ENCODE measurements around the gene ZBTB40.

The ZBTB40 gene

DNA sequence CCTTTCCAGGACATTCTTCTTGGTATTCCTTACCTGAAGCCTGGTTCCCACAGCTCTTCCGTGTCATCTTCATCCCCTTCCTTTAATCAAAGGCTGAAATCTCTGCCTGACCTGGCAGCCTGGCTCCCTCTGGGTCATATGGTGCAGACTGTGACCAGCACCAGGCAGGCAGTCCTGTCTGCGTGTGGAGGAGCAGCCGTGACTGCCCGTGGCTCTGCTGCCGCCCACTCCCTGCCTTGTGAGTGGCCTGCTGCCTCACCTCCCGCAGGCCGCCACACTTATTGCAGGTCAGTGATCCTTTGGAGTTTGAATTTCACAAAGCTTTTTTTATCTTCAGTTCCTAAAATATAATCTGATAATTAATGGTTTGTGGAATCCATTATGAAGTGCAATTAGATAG is 75.5 kb downstream of the ZBTB40 start:
- no peak overlapping the region for H3K4me3 ChIP-seq
- no peak overlapping the region for H3K27ac ChIP-seq

DNA sequence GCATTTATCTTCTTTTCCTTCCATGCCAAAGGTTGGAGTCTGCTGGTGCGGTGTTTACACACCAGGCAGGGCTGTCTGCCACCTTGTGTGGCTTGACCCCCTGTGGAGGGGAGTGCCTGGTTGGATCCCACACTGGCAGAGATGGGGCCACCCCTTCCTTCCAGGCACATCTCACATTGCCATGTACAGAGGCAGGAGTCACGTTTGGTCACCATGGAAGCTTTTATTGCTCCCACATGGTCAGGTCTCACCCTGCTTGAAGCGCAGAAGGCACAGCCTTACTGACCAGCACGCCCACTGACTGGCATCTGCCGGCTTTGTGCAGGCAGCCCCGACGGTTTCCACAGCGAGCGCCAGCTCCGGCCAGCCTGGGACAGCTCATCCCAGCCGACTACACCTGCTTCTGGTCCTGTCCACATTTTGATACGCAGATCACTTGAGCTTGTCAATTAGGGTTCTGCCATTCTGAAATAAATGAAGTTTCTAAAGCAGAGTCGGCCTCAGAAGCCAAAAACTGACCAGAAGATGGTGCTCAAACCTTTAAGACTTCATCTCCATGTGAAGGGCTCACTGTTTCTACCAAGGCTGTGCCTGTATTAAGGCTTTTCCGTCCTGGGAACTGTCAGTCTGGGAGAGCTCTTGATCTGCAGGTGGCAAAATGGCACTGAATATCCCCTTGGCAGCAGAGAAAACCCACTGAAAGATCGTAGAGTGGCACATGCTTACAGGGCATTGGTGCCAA is 76.1 kb downstream of the ZBTB40 start:
- no peak overlapping the region for H3K27ac ChIP-seq

GRCh38 chr1:22528451-22528850 is 76.8 kb downstream of the ZBTB40 start:
- no peak overlapping the region for H3K4me3 ChIP-seq
- no peak overlapping the region for H3K27ac ChIP-seq

More for the DNA sequence above, 76.1 kb downstream of the ZBTB40 start:
- H3K4me3 ChIP-seq = no peak overlapping the region

GRCh38 chr1:22529901-22530621 is 78.4 kb downstream of the ZBTB40 start:
- H3K4me3 ChIP-seq = no peak overlapping the region
- peak overlapping the region in 3 of 21 experiments; percentile 12 to 38 (median 13) for H3K27ac ChIP-seq

DNA sequence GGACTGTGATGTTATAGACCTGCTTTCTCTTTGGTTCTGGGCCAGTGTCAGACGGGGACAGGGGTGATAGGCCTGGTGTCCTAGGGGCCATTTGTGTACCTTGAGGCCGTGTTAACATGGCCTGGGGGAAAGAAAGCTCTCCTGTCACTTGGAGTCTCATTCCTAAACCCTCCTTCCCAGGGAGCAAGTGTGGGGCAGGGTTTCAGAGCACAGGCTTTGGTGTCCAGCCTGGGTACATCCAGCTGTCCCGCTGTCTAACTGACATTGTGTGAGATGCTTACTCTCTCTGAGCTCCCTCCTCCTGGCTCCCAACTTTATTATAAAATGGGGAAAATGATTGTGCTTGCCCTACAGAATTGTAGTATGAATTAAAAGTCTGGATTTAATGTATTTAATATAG is 79.1 kb downstream of the ZBTB40 start:
- H3K27ac ChIP-seq = peak overlapping the region in 3 of 21 experiments; percentile 12 to 38 (median 13)
- H3K4me3 ChIP-seq = no peak overlapping the region

DNA sequence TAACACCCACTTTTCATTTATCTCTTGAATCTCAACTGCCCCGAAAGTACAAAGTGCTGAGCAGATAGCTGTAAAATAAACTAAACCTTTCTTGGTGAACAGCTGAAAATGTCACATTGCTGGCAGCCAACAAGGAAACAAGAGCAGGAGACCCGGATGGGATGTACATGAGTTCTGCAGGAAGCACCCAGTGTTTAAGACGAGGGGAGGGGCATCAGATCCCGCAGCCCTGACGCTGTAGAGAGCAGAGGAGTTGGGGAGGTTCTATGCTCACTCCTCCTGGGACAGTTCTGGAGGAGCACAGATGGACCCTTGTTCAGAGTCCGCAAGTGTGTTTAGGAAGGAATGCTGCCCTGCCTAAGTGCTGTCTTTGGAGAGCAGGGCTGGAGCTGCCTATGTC is 79.6 kb downstream of the ZBTB40 start:
- no peak overlapping the region for H3K27ac ChIP-seq
- H3K4me3 ChIP-seq = no peak overlapping the region

DNA sequence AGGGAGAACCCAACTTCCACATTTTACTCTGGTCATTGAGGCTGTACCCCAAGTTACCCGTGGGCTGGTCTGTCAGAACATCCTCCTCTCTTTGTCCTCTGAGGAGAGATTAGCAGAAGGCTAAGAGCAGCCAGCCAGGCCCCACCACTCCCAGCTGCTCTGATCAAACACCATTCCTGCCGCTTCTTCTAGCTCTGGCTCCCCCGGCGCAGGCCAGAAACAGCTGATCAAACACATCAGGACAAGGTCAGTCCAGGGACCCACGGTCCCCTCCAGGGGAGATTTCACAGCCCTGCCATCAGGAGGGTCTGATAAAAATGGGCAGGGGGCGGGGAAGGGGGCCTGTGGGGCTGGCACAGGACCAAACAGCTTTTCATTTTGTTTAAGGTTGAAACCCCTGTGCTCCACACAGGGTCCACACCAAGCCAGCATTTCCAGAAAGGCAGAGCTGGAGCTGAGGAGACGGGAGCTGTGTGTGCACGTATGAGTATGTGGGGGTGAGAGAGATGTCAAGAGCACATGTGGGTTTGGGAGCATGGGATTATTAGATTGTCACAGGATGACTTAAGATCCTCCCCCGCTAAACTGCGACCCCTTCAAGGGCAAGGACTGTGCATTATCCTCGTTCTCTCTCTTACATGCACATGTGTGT is 81.7 kb downstream of the ZBTB40 start:
- no peak overlapping the region for H3K4me3 ChIP-seq

DNA sequence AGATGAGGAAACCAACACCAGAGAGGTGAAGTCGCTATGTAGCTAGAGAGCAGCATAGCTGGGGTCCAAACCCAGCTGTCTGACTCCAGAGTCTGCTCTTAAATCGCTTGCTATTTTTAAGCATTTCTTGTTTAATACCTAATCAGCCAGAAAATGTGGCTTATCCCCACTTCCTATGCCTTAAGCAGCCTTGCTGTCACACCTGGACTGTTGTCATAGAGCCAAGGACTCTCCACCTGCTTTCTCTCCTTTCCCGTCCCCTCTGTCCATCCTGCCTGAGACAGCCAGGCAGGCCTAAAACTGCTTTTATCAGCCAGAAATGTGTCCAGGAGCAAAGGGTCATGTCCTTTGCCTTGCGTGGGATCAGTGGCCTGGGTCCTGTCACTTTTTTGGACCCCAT is 83.3 kb downstream of the ZBTB40 start:
- no peak overlapping the region for H3K27ac ChIP-seq

More for the DNA sequence above, 81.7 kb downstream of the ZBTB40 start:
- no peak overlapping the region for H3K27ac ChIP-seq

DNA sequence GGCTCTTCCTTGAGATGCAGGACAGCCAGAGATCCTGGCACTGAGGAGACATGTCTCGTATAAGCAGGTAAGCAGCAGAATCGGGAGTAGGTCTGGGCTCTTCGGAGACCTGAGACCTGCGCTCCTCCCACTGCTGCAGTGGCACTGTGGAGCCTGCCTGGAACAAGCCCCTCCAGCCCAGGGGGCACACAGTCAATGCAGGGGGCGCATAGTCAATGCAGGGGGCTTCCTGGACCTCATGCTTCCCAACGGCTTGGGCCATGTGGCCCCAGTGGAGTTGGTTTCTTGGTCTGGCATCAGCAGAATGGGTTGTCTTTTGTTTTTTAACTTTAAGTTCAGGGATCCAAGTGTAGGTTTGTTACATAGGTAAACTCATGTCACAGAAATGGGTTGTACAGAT is 83.7 kb downstream of the ZBTB40 start:
- no peak overlapping the region for H3K4me3 ChIP-seq
- no peak overlapping the region for H3K27ac ChIP-seq

More for the DNA sequence above, 83.3 kb downstream of the ZBTB40 start:
- H3K4me3 ChIP-seq = no peak overlapping the region

GRCh38 chr1:22536506-22536905 is 84.9 kb downstream of the ZBTB40 start:
- Histone ChIP-seq H3K27ac (no peak overlapping the region), H3K4me3 (no peak overlapping the region)

GRCh38 chr1:22537441-22538139 is 85.9 kb downstream of the ZBTB40 start:
- Histone ChIP-seq H3K27ac (no peak overlapping the region), H3K4me3 (no peak overlapping the region)

DNA sequence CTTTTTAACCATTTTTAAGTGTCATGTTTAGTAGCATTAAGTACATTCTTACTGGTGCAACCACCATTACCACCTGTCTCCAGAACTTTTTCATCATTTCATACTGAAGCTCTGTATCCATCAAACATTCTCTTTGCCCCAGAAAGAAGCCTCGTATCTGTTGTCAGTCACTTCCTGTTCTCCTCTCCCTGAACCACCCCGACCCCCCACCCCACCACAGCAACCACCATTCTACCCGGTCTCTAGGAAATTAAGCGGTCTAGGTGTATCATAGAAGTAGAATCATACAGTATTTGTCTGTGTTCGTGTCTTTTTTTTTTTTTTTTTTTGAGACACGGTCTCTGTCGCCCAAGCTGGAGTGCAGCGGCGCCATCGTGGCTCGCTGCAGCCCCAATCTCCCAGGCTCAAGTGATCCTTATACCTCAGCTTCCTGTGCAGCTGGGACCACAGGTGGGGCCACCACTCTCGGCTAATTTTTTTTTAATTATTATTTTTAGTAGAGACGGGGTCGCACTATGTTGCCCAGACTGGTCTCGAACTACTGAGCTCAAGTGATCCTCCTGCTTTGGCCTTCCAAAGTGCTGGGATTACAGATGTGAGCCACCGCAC is 88.0 kb downstream of the ZBTB40 start:
- Histone ChIP-seq H3K27ac (no peak overlapping the region), H3K4me3 (no peak overlapping the region)

- Histone ChIP-seq H3K4me3 (no peak overlapping the region), H3K27ac (no peak overlapping the region)
Observed at GRCh38 chr1:22540337-22540736, 88.7 kb downstream of the ZBTB40 start.

DNA sequence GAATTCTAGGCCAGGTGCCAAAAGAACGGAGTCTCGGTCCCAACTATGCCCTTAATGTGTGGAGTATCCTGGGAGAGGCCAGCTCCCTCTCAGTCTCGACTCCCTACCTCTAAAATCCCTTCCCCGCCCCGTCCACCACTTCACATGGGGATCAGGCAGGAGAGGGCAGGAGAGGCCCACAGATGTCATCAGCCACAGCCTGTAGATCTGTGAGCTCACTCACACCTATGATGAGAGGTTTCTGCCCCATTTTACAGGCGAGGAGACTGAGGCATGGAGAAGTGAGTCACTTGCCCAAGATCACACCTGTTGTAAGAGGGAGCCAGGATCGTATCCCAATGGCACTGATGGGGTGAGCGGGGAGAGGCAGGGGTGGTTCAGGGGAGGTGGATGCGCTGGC is 91.2 kb downstream of the ZBTB40 start:
- Histone ChIP-seq H3K4me3 (no peak overlapping the region), H3K27ac (no peak overlapping the region)

- Histone ChIP-seq H3K27ac (no peak overlapping the region), H3K4me3 (no peak overlapping the region)
Observed at GRCh38 chr1:22543679-22544078, 92.0 kb downstream of the ZBTB40 start.

- H3K4me3 ChIP-seq = no peak overlapping the region
- H3K27ac ChIP-seq = no peak overlapping the region
Observed at GRCh38 chr1:22544606-22545005, 93.0 kb downstream of the ZBTB40 start.

GRCh38 chr1:22545141-22545540 is 93.5 kb downstream of the ZBTB40 start:
- H3K27ac ChIP-seq = no peak overlapping the region
- no peak overlapping the region for H3K4me3 ChIP-seq

DNA sequence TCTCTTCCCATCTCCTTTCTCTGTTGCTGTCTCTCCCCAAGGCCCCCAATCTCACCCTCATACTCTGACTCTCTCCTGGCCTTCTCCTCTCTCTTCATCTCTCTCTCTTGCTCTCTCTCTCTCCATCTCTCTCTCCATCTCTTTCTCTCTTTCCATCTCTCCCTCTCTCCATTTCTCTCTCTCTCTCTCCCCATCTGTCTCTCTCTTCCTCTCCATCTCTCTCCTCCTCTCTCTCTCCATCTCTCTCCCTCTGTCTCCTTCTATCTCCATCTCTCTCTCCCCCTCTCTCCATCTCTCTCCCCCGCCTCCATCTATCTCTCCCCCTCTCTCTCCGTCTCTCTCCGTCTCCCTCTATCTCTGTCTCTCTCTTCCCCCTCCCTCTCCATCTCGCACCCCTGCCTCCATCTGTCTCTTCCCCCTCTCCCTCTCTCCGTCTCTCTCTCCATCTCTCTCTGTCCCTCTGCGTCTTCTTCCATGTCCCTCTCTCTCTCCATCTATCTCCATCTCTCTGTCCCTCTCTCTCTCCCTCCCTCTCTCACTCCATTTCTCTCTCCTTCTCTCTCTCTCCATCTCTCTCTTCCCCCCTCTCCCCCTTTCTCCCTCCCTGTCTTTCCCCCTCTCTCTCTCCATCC is 95.7 kb downstream of the ZBTB40 start:
- Histone ChIP-seq H3K27ac (no peak overlapping the region), H3K4me3 (no peak overlapping the region)

DNA sequence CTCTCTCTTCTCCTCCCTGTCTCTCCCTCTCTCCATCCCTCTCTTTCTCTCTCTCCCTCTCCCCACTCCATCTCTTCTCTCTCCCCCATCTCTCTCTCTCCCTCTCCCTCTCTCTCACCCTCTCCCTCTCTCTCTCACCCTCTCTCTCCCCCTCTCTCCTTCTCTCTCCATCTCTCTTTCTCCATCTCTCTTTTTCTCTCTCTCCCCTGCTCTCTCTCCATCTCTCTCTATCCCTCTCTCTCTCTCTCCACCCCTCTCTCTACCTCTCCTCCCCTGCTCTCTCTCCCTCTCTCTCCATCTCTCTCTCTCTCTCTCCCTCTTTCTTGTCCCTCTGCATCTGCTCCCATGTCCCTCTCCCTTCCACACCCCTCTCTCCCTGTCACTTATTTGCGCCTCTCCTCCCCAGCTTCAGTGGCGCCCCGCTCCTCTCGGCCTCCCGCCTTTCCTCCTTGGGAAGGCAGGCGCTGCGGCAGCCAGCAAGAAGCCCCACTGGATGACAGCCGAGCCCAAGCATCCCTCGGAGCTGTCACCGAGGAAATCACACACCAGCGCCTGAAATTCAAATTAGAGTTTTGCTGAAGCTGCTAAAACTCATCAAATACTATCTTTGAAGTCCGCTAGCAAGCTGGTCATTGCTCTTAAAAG is 96.3 kb downstream of the ZBTB40 start:
- H3K4me3 ChIP-seq = no peak overlapping the region
- H3K27ac ChIP-seq = no peak overlapping the region
